Thoracic aorta (tissue), 2 donors: ENCODE data around the gene CAPN5. TPM values are rescaled to one million over a fixed set of nuclear protein-coding genes. Genes with fewer than 3 reads are reported as not detected.

Source experiments
- ATAC-seq: fragments of 150-250 bp; one replicate; pipeline ENCODE4 v1.8.0; 2017; ENCODE audit warnings: low read depth; ENCODE audit not compliant: insufficient number of reproducible peaks, low FRiP score
- DNase-seq: peaks from one replicate; pipeline ENCODE4 v3.0.0-alpha.2; 2020; ENCODE audit warnings: low spot score
- H3K27ac ChIP-seq, 2 donors: fragments of 200-600 bp; sonication (generic); 1 replicate in 1 of 2; 2 replicates in 1 of 2; pipeline ENCODE4 v1.5.1; 2016; ENCODE audit warnings: mild to moderate bottlenecking in 2 of 2, moderate library complexity in 2 of 2
- H3K27me3 ChIP-seq: fragments of 200-600 bp; sonication (generic); replicated peaks from 2 replicates; pipeline ENCODE4 v1.6.0; 2016; ENCODE audit warnings: mild to moderate bottlenecking; ENCODE audit not compliant: insufficient read depth
- H3K36me3 ChIP-seq: fragments of 200-600 bp; sonication (generic); one replicate; pipeline ENCODE4 v1.5.1; 2016
- H3K4me1 ChIP-seq, 2 donors: fragments of 200-600 bp; sonication (generic); 1 replicate in 1 of 2; 2 replicates in 1 of 2; pipeline versions ENCODE4 v1.5.1 to v1.6.0; 2016; ENCODE audit warnings: low read depth in 2 of 2, mild to moderate bottlenecking in 1 of 2; ENCODE audit not compliant: control insufficient read depth in 1 of 2
- H3K4me3 ChIP-seq: fragments of 200-600 bp; sonication (generic); 2 replicates; pipeline ENCODE4 v1.5.1; 2016; ENCODE audit warnings: mild to moderate bottlenecking
- H3K9me3 ChIP-seq: fragments of 200-600 bp; sonication (generic); 2 replicates; pipeline ENCODE4 v1.5.1; 2016
- total RNA-seq, 2 donors: library from RNA; depleted of rRNA; stranded (reverse); fragments of >200 nt; gene quantifications; one replicate each; pipeline versions ENCODE4 v1.1.0 to v1.2.3, GENCODE V29; 2016
- TF ChIP-seq, protein P1 (sequence below): fragments of 200-600 bp; sonication (generic); IDR thresholded peaks from one replicate; pipeline ENCODE4 v1.5.1; 2019; ENCODE audit warnings: antibody characterized with exemption

The CAPN5 gene
- total RNA-seq, 2 donors from 2014 or later = 9.5 to 20.8 TPM

DNA sequence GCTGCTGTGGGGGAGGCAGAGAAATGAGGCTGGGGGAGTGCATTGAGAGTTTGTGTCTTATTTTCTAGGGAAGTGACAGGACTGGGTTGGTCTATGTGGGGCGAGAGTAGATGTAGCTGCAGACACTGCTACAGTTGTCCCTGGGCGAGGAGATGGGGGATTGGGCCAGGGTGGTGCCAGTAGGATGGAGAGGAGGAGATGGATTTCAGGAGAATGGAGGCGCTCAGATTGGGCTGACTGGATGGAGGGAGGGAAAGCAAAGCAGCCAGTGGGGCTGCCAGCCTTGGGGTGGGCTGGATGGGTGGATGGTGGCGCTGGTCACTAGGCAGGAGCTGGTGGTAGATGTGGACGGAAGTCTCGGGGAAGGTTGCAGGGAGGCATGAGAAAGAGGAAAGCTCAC lies 45.2 kb downstream of the CAPN5 start:
- no peaks in the 10 kb centered on the region for H3K9me3 ChIP-seq
- H3K4me3 ChIP-seq = no peak overlapping the region
- no peaks in the 10 kb centered on the region for H3K36me3 ChIP-seq
- TF ChIP-seq, protein P1, sequence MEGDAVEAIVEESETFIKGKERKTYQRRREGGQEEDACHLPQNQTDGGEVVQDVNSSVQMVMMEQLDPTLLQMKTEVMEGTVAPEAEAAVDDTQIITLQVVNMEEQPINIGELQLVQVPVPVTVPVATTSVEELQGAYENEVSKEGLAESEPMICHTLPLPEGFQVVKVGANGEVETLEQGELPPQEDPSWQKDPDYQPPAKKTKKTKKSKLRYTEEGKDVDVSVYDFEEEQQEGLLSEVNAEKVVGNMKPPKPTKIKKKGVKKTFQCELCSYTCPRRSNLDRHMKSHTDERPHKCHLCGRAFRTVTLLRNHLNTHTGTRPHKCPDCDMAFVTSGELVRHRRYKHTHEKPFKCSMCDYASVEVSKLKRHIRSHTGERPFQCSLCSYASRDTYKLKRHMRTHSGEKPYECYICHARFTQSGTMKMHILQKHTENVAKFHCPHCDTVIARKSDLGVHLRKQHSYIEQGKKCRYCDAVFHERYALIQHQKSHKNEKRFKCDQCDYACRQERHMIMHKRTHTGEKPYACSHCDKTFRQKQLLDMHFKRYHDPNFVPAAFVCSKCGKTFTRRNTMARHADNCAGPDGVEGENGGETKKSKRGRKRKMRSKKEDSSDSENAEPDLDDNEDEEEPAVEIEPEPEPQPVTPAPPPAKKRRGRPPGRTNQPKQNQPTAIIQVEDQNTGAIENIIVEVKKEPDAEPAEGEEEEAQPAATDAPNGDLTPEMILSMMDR = no peak
- no peak overlapping the region for H3K27ac ChIP-seq
- DNase-seq (no peak), ATAC-seq (no peak)
- H3K4me1 ChIP-seq = peaks cover 3 to 10% of the 10 kb centered on the region in 2 donors
- H3K27me3 ChIP-seq = no peaks in the 10 kb centered on the region

DNA sequence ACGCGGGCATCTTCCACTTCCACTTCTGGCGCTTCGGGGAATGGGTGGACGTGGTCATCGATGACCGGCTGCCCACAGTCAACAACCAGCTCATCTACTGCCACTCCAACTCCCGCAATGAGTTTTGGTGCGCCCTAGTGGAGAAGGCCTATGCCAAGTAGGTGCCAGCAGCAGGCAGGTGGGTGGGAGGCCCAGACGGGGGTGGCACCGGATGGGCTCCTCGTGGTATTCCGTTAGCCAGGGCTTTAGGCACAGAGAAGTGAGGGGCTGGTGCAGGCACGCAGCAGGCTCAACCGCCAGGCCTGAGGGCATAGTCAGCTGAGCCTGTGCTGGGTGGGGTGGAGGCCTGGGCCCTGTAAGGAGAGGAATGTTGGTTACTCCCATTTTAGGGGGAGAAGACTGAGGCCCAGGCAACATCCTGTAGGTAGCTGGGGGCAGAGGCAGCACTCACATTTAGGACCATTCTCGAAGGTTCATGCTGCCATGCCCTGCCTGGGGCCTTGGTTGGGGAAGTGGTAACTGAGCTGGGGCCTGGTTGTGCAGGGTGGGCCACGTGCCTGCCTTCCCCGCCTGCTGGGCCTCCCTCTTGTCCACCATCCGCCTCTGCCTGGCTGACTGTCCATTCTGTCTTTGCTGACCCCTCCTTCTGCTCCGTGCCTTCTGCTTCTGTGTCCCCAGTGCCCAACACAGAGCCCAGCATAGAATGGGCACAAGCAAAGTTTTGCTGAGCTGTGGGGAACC lies 46.0 kb downstream of the CAPN5 start:
- DNase-seq (no peak), ATAC-seq (no peak)
- peaks cover 0 to 1% of the 10 kb centered on the region in 2 donors for H3K4me1 ChIP-seq
- H3K36me3 ChIP-seq = no peaks in the 10 kb centered on the region
- TF ChIP-seq, protein P1 = no peak
- H3K27ac ChIP-seq = no peak overlapping the region
- H3K4me3 ChIP-seq = no peak overlapping the region
- no peaks in the 10 kb centered on the region for H3K9me3 ChIP-seq
- H3K27me3 ChIP-seq = no peaks in the 10 kb centered on the region

DNA sequence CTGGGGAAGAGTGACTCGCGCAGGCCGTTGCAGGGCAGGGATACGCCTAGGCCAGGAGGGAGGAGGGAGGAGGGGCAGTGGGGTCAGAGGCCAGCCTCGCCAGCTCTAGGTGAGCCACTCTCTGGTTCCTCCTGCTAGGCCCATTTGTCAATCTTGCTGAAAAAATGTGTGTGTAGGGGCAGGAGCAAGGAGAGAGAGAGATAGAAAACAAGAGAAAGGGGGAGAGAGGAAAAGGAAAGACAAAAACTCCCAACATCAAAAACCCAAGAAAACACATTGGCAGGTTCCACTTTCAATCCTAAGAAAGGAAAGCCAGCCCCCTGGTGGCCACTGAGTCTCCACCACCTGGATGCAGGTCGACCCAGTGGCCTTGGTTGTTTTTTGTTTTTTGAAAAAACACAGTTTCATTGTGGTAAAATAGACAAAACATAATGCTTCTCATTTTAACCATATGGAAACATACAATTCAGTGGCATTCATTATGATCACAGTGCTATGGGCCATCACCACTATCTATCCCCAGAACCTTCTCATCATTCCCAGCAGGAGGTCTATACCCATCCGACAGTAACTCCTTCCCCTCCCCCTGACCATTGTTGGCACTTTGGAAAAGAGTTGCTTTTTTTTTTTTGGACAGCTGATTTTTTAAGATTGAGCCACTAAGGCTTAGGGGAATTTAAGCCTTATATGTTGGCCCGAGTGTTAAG lies 46.8 kb downstream of the CAPN5 start:
- Histone ChIP-seq H3K36me3 (no peaks in the 10 kb centered on the region), H3K27me3 (no peaks in the 10 kb centered on the region), H3K4me1 (no peaks in the 10 kb centered on the region), H3K4me3 (no peak overlapping the region), H3K27ac (no peak overlapping the region), H3K9me3 (no peaks in the 10 kb centered on the region)
- TF ChIP-seq, protein P1 = peak; percentile 52
- DNase-seq = no peak
- no peak for ATAC-seq

DNA sequence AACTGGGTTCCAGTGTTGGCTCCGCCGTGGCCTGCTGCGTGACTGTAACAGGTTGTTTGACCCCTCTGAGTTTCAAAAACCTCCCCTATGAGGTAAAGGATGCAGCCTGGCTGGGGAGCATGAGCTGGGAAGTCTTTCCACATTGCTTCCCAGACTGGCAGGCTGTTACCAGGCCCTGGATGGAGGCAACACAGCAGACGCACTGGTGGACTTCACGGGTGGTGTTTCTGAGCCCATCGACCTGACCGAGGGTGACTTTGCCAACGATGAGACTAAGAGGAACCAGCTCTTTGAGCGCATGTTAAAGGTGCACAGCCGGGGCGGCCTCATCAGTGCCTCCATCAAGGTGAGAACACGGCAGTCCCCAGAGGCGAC lies 47.3 kb downstream of the CAPN5 start:
- H3K27ac ChIP-seq = no peak overlapping the region
- no peaks in the 10 kb centered on the region for H3K4me1 ChIP-seq
- no peak overlapping the region for H3K4me3 ChIP-seq
- no peak for ATAC-seq
- no peaks in the 10 kb centered on the region for H3K9me3 ChIP-seq
- no peaks in the 10 kb centered on the region for H3K36me3 ChIP-seq
- no peaks in the 10 kb centered on the region for H3K27me3 ChIP-seq
- no peak for DNase-seq
- TF ChIP-seq, protein P1 = no peak

DNA sequence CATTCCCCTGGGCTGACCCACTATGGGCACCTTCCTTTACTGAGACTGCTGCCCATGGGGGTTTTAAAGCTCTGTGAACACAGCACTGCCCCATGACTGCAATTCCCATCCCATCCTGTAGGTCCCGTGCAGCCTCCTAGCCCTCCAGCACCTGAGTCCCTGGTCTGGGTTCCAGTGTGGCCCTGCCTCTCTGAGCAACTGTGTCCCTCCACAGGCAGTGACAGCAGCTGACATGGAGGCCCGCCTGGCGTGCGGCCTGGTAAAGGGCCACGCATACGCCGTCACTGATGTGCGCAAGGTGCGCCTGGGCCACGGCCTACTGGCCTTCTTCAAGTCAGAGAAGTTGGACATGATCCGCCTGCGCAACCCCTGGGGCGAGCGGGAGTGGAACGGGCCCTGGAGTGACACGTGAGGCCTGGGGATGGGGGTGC lies 48.4 kb downstream of the CAPN5 start:
- Histone ChIP-seq H3K27ac (no peak overlapping the region), H3K9me3 (no peaks in the 10 kb centered on the region), H3K36me3 (peaks cover 1% of the 10 kb centered on the region), H3K4me1 (no peaks in the 10 kb centered on the region), H3K4me3 (no peak overlapping the region), H3K27me3 (no peaks in the 10 kb centered on the region)
- TF ChIP-seq, protein P1 = no peak
- ATAC-seq = no peak
- no peak for DNase-seq
